ENCODE data around the gene ATP9B.
A peak's percentile ranks its signal among the peaks of the same experiment; 100 is the strongest.
"Not testable (repeated sequence)": the region's sequence is repeated elsewhere in the genome, so short reads cannot be mapped to it uniquely, and the experiment has no call there.

The ATP9B gene

GRCh38 chr18:79050005-79050404 is 19.2 kb upstream of the ATP9B start:
- Histone ChIP-seq H3K27ac (ENCODE audit: low read depth, low read length) (no peak overlapping the region), H3K36me3 (ENCODE audit: control insufficient read depth, insufficient read depth, low read length) (no peaks in the 10 kb centered on the region), H3K27me3 (ENCODE audit: control insufficient read depth, insufficient read depth, low read length) (peaks cover 3% of the 10 kb centered on the region), H3K4me1 (ENCODE audit: control insufficient read depth, insufficient read depth, low read length) (no peaks in the 10 kb centered on the region), H3K9ac (ENCODE audit: low read length) (no peak overlapping the region), H3K4me3 (ENCODE audit: low read length) (no peak overlapping the region)

DNA sequence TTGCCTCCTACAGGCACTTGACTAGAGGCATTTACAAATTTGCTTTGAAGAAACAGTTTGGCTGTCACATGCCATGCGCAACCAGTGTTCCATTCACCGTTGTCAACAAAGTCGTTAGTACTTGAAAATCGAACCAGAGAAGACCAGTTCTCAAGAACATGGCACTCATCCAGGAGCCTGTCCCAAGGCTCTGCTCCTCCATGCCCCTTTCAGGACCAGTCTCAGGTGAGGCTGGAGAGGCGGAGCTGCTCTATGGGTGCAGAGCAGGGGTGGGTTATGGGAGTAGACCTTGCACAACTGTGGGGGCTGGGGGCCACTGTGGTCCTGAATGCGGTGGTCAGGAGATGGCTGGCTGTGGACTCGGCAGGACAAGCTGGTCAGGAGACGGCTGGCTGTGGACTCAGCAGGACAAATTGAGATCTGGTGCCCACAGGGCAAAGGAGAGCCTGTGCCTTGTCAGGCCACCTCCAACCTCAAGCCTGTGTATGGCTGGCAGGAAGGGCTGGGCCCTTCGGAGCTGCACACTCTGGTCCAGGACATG is 12.3 kb upstream of the ATP9B start:
- Histone ChIP-seq H3K27me3 (ENCODE audit: control insufficient read depth, insufficient read depth, low read length) (no peaks in the 10 kb centered on the region), H3K4me3 (ENCODE audit: low read length) (no peak overlapping the region), H3K27ac (ENCODE audit: low read depth, low read length) (no peak overlapping the region), H3K4me1 (ENCODE audit: control insufficient read depth, insufficient read depth, low read length) (no peaks in the 10 kb centered on the region), H3K9ac (ENCODE audit: low read length) (no peak overlapping the region), H3K36me3 (ENCODE audit: control insufficient read depth, insufficient read depth, low read length) (no peaks in the 10 kb centered on the region)

DNA sequence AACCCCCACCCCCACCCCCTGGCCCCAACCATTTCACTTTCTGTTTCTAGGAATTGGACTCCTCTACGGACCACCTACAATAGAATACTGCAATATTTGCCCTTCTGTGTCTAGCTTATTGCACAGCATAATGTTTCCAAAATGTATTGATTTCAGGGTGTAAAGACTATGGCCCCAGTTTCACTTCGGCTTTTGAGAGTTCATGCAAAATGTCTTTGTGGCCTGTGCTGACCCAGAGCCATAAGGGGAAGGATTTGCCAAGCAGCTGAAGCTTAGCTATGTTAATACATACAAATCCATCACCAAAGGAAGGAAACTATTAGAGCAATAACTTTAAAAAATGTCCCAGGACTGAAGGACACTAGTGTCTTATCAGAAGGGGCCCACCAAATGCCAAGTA is 11.2 kb upstream of the ATP9B start:
- no peak overlapping the region for H3K9ac ChIP-seq (ENCODE audit: low read length)
- no peak overlapping the region for H3K4me3 ChIP-seq (ENCODE audit: low read length)
- H3K4me1 ChIP-seq (ENCODE audit: control insufficient read depth, insufficient read depth, low read length): no peaks in the 10 kb centered on the region
- no peak overlapping the region for H3K27ac ChIP-seq (ENCODE audit: low read depth, low read length)
- no peaks in the 10 kb centered on the region for H3K27me3 ChIP-seq (ENCODE audit: control insufficient read depth, insufficient read depth, low read length)
- no peaks in the 10 kb centered on the region for H3K36me3 ChIP-seq (ENCODE audit: control insufficient read depth, insufficient read depth, low read length)

DNA sequence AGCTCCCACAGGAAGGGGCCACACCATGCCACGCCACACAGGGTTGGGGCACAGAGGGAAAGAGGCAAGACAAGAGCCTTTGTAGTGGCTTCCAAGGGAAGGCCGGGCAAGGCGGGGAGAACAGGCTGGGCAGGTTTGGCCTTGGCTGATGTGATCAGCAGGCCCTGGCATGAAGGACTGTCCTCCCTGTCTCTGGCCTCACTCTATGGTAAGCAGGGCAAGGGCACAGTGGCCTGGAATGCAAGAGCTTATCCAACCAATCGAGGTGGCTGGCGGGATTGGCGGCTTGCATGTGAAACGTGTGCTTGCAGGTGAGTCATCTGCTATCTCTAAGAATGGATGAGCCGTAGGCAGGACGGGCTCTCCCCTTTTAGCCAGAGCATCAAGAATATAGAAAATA is 6.4 kb upstream of the ATP9B start:
- H3K4me1 ChIP-seq (ENCODE audit: control insufficient read depth, insufficient read depth, low read length): no peaks in the 10 kb centered on the region
- no peak overlapping the region for H3K27ac ChIP-seq (ENCODE audit: low read depth, low read length)
- H3K36me3 ChIP-seq (ENCODE audit: control insufficient read depth, insufficient read depth, low read length): no peaks in the 10 kb centered on the region

GRCh38 chr18:79064228-79064627 is 5.0 kb upstream of the ATP9B start:
- peaks cover 2% of the 10 kb centered on the region for H3K4me1 ChIP-seq (ENCODE audit: control insufficient read depth, insufficient read depth, low read length)
- H3K36me3 ChIP-seq (ENCODE audit: control insufficient read depth, insufficient read depth, low read length): no peaks in the 10 kb centered on the region
- no peak overlapping the region for H3K27ac ChIP-seq (ENCODE audit: low read depth, low read length)
- H3K4me3 ChIP-seq (ENCODE audit: low read length): no peak overlapping the region
- H3K27me3 ChIP-seq (ENCODE audit: control insufficient read depth, insufficient read depth, low read length): no peaks in the 10 kb centered on the region
- H3K9ac ChIP-seq (ENCODE audit: low read length): no peak overlapping the region

More for the DNA sequence above, 6.4 kb upstream of the ATP9B start:
- H3K4me3 ChIP-seq (ENCODE audit: low read length): no peak overlapping the region
- no peak overlapping the region for H3K9ac ChIP-seq (ENCODE audit: low read length)
- H3K27me3 ChIP-seq (ENCODE audit: control insufficient read depth, insufficient read depth, low read length): no peaks in the 10 kb centered on the region

DNA sequence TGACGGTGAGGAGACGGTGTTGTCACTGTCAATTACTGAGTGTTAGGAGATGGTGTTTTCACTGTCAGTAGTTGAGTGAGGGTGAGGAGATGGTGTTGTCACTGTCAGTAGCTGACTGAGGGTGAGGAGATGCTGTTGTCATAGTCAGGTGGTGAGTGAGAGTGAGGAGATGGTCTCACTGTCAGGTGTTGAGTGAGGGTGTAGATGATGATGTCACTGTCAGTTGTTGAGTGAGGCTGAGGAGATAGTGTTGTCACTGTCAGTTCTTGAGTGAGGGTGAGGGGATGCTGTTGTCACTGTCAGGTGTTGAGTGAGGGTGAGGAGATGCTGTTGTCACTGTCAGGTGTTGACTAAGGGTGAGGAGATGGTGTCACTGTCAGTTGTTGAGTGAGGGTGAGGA is 3.4 kb upstream of the ATP9B start:
- Histone ChIP-seq H3K27me3 (ENCODE audit: control insufficient read depth, insufficient read depth, low read length) (no peaks in the 10 kb centered on the region), H3K9ac (ENCODE audit: low read length) (no peak overlapping the region), H3K36me3 (ENCODE audit: control insufficient read depth, insufficient read depth, low read length) (no peaks in the 10 kb centered on the region), H3K27ac (ENCODE audit: low read depth, low read length) (no peak overlapping the region), H3K4me1 (ENCODE audit: control insufficient read depth, insufficient read depth, low read length) (peaks cover 10% of the 10 kb centered on the region), H3K4me3 (ENCODE audit: low read length) (no peak overlapping the region)

GRCh38 chr18:79067611-79068010 is 1.6 kb upstream of the ATP9B start:
- H3K4me3 ChIP-seq (ENCODE audit: low read length): no peak overlapping the region
- peaks cover 13% of the 10 kb centered on the region for H3K4me1 ChIP-seq (ENCODE audit: control insufficient read depth, insufficient read depth, low read length)
- no peak overlapping the region for H3K9ac ChIP-seq (ENCODE audit: low read length)
- H3K36me3 ChIP-seq (ENCODE audit: control insufficient read depth, insufficient read depth, low read length): no peaks in the 10 kb centered on the region
- no peaks in the 10 kb centered on the region for H3K27me3 ChIP-seq (ENCODE audit: control insufficient read depth, insufficient read depth, low read length)
- H3K27ac ChIP-seq (ENCODE audit: low read depth, low read length): no peak overlapping the region

DNA sequence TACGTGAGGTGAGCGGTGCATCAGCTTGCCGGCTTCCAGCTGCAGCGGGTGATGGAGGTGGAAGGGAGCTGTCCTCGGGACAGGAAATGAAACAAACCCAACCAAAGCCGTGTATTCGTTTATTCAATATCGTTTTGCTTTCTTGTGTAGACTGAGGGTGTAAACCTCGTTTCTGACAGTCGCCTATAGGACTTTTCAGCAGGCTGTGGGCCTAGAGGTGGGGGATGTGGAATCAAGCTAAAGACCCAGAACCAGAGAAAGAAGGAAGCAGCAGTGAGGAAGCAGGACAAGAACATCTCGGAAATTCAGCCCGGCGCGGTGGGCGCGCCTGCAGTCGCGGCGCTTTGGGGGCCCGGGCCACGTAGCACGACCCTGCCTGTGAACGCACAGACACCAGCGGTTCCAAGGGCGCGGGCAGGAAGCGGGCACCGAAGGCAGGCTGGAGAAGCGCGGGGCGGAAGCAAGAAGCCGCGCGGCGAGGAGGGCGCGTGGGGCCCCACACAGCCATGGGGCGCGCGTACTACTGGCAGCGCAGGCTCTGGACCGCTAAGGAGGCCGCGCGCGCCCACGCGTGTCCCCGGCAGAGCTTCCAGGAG is 755 bp upstream of the ATP9B start:
- H3K4me1 ChIP-seq (ENCODE audit: control insufficient read depth, insufficient read depth, low read length): peaks cover 13% of the 10 kb centered on the region
- H3K27me3 ChIP-seq (ENCODE audit: control insufficient read depth, insufficient read depth, low read length): no peaks in the 10 kb centered on the region
- H3K27ac ChIP-seq (ENCODE audit: low read depth, low read length): peak overlapping the region; percentile 97
- H3K36me3 ChIP-seq (ENCODE audit: control insufficient read depth, insufficient read depth, low read length): no peaks in the 10 kb centered on the region
- peak overlapping the region; percentile 56 for H3K9ac ChIP-seq (ENCODE audit: low read length)
- H3K4me3 ChIP-seq (ENCODE audit: low read length): peak overlapping the region; percentile 88

- Histone ChIP-seq H3K9ac (ENCODE audit: low read length) (peak overlapping the region; percentile 80), H3K27ac (ENCODE audit: low read depth, low read length) (peak overlapping the region; percentile 97), H3K4me3 (ENCODE audit: low read length) (peak overlapping the region; percentile 88), H3K4me1 (ENCODE audit: control insufficient read depth, insufficient read depth, low read length) (peaks cover 13% of the 10 kb centered on the region), H3K36me3 (ENCODE audit: control insufficient read depth, insufficient read depth, low read length) (no peaks in the 10 kb centered on the region), H3K27me3 (ENCODE audit: control insufficient read depth, insufficient read depth, low read length) (no peaks in the 10 kb centered on the region)
These were observed 540 bp downstream of the ATP9B start for GRCh38 chr18:79069717-79070151.

DNA sequence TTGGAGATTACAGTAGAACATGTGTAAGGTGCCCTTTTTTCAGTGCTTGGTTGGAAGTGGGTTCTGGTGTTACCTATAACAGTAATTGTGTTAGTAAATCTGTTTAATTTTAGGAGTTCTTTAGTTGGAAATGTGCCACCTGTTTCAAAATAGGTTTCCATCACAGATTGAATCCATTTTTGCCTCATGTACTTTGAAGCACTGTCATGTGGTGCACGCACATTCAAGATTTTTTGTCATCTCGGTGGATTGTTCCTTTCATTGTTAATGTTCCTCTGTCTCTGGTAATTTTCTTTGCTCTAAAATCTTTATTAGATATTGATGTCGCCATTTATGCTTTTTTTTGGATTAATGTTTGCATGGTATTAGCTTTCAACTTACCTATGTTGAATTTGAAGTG is 1.3 kb downstream of the ATP9B start:
- Histone ChIP-seq H3K9ac (ENCODE audit: low read length) (no peak overlapping the region), H3K4me3 (ENCODE audit: low read length) (peak overlapping the region; percentile 88), H3K27ac (ENCODE audit: low read depth, low read length) (no peak overlapping the region), H3K36me3 (ENCODE audit: control insufficient read depth, insufficient read depth, low read length) (no peaks in the 10 kb centered on the region), H3K4me1 (ENCODE audit: control insufficient read depth, insufficient read depth, low read length) (peaks cover 13% of the 10 kb centered on the region), H3K27me3 (ENCODE audit: control insufficient read depth, insufficient read depth, low read length) (no peaks in the 10 kb centered on the region)

- Histone ChIP-seq H3K27ac (ENCODE audit: low read depth, low read length) (no peak overlapping the region), H3K36me3 (ENCODE audit: control insufficient read depth, insufficient read depth, low read length) (no peaks in the 10 kb centered on the region), H3K4me1 (ENCODE audit: control insufficient read depth, insufficient read depth, low read length) (peaks cover 13% of the 10 kb centered on the region), H3K4me3 (ENCODE audit: low read length) (no peak overlapping the region), H3K9ac (ENCODE audit: low read length) (no peak overlapping the region), H3K27me3 (ENCODE audit: control insufficient read depth, insufficient read depth, low read length) (no peaks in the 10 kb centered on the region)
These were observed 1.8 kb downstream of the ATP9B start for GRCh38 chr18:79071037-79071436.

DNA sequence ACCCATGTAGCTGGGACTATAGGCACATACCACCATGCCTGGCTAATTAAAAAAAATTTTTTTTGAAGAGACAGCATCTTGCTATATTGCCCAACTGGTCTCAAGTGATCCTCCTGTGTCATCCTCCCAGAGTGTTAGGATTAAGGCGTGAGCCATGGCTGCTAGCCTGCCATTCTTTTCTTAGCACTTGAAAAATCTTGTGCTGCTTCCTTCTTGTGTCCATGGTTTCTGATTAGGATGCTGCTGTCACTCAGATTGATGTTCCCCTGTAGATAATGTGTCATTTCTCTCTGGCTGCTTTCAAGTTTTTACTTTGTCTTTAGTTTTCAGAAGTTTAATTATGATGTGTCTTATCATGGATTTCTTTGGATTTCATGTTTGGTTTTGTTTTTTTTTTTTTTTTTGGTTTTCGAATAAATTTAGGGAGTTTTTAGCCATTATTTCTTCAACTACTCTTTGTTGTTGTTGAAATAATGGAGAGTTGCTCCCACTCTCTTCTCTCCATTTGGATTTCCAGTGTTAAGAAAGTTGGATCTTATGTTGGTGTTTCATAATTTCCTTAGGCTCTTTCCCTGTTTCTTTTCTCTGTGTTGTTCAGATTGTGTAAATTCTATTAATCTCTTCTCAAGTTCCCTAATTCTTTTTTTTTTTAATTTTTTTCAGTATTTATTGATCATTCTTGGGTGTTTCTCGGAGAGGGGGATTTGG is 2.5 kb downstream of the ATP9B start:
- Histone ChIP-seq H3K27me3 (ENCODE audit: control insufficient read depth, insufficient read depth, low read length) (no peaks in the 10 kb centered on the region), H3K27ac (ENCODE audit: low read depth, low read length) (no peak overlapping the region), H3K36me3 (ENCODE audit: control insufficient read depth, insufficient read depth, low read length) (no peaks in the 10 kb centered on the region), H3K4me1 (ENCODE audit: control insufficient read depth, insufficient read depth, low read length) (peaks cover 13% of the 10 kb centered on the region), H3K9ac (ENCODE audit: low read length) (no peak overlapping the region), H3K4me3 (ENCODE audit: low read length) (no peak overlapping the region)

DNA sequence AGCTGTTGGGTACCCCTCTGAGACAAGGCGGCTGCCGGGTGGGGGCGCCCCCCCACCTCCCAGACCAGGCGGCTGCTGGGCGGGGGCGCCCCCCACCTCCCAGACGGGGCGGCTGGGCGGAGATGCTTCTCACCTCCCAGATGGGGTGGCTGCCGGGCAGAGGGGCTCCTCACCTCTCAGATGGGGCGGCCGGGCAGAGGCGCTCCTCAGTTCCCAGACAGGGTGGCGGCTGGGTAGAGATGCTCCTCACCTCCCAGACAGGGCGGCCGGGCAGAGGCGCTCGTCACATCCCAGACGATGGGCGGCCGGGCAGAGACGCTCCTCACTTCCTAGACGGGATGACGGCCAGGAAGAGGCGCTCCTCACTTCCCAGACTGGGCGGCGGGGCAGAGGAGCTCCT is 3.5 kb downstream of the ATP9B start:
- H3K4me3 ChIP-seq (ENCODE audit: low read length); H3K27ac ChIP-seq (ENCODE audit: low read depth, low read length); H3K36me3 ChIP-seq (ENCODE audit: control insufficient read depth, insufficient read depth, low read length); H3K9ac ChIP-seq (ENCODE audit: low read length); H3K27me3 ChIP-seq (ENCODE audit: control insufficient read depth, insufficient read depth, low read length): not testable (repeated sequence)
- peaks cover 13% of the 10 kb centered on the region for H3K4me1 ChIP-seq (ENCODE audit: control insufficient read depth, insufficient read depth, low read length)

Data from rectal smooth muscle tissue (tissue), 1 donor.